H9 (cell line): ENCODE results near the gene ASPHD1. TPM values are rescaled to one million over a fixed set of nuclear protein-coding genes. Genes with fewer than 3 reads are reported as not detected.

Experiments
- DNase-seq: peaks from one replicate; pipeline ENCODE4 v3.0.0-alpha.2; 2017
- H2AFZ ChIP-seq: one replicate; pipeline ENCODE4 v1.6.1; 2013; ENCODE audit warnings: mild to moderate bottlenecking, low read length, control low read depth, moderate library complexity
- H2AK5ac ChIP-seq: 2 replicates; pipeline ENCODE4 v1.6.1; 2013; ENCODE audit warnings: low read length, control low read depth, mixed read lengths; ENCODE audit not compliant: insufficient read length
- H2BK120ac ChIP-seq: one replicate; pipeline ENCODE4 v1.6.1; 2013; ENCODE audit warnings: low read depth, mild to moderate bottlenecking, low read length, control low read depth, inconsistent platforms; ENCODE audit not compliant: poor library complexity, severe bottlenecking
- H2BK12ac ChIP-seq: 2 replicates; pipeline ENCODE4 v1.6.1; 2013; ENCODE audit warnings: low read length, control low read depth, mixed read lengths, low read depth; ENCODE audit not compliant: insufficient read length
- H2BK15ac ChIP-seq: 2 replicates; pipeline ENCODE4 v1.6.1; 2013; ENCODE audit warnings: low read depth, low read length, control low read depth
- H2BK20ac ChIP-seq: one replicate; pipeline ENCODE4 v1.6.1; 2013; ENCODE audit warnings: low read depth, mild to moderate bottlenecking, low read length, control low read depth, inconsistent platforms; ENCODE audit not compliant: poor library complexity, severe bottlenecking
- H2BK5ac ChIP-seq: 2 replicates; pipeline ENCODE4 v1.6.1; 2013; ENCODE audit warnings: low read length, control low read depth, mixed read lengths; ENCODE audit not compliant: insufficient read length
- H3K14ac ChIP-seq: 2 replicates; pipeline ENCODE4 v1.6.1; 2013; ENCODE audit warnings: low read length, control low read depth; ENCODE audit not compliant: insufficient read depth
- H3K18ac ChIP-seq: 2 replicates; pipeline ENCODE4 v1.6.1; 2013; ENCODE audit warnings: low read depth, mild to moderate bottlenecking, mixed read lengths, low read length, control low read depth; ENCODE audit not compliant: insufficient read length
- H3K23ac ChIP-seq: 2 replicates; pipeline ENCODE4 v1.6.1; 2013; ENCODE audit warnings: low read length, control low read depth, mixed read lengths, low read depth; ENCODE audit not compliant: insufficient read length
- H3K23me2 ChIP-seq: 2 replicates; pipeline ENCODE4 v1.6.1; 2013; ENCODE audit warnings: low read depth, mild to moderate bottlenecking, mixed read lengths, low read length, control low read depth; ENCODE audit not compliant: insufficient read length, poor library complexity, severe bottlenecking
- H3K27ac ChIP-seq: 2 replicates; pipeline ENCODE4 v1.5.1; 2013; ENCODE audit warnings: low read length, control low read depth, mixed read lengths, low read depth; ENCODE audit not compliant: insufficient read length
- H3K27me3 ChIP-seq: 2 replicates; pipeline ENCODE4 v1.6.1; 2013; ENCODE audit warnings: low read length, control low read depth, inconsistent platforms; ENCODE audit not compliant: insufficient read depth
- H3K4ac ChIP-seq: 2 replicates; pipeline ENCODE4 v1.6.1; 2013; ENCODE audit warnings: low read depth, mild to moderate bottlenecking, control low read depth, inconsistent platforms, low read length, moderate library complexity
- H3K4me1 ChIP-seq: 2 replicates; pipeline ENCODE4 v1.6.1; 2013; ENCODE audit warnings: low read length, control low read depth, inconsistent platforms; ENCODE audit not compliant: insufficient read depth
- H3K4me2 ChIP-seq: 2 replicates; pipeline ENCODE4 v1.6.1; 2013; ENCODE audit warnings: low read length, control low read depth, mixed read lengths; ENCODE audit not compliant: insufficient read length, insufficient read depth
- H3K56ac ChIP-seq: 2 replicates; pipeline ENCODE4 v1.6.1; 2013; ENCODE audit warnings: low read depth, mild to moderate bottlenecking, mixed read lengths, low read length, control low read depth; ENCODE audit not compliant: insufficient read length
- H3K79me1 ChIP-seq: 2 replicates; pipeline ENCODE4 v1.6.1; 2013; ENCODE audit warnings: low read depth, mild to moderate bottlenecking, moderate library complexity, low read length, control low read depth, inconsistent platforms; ENCODE audit not compliant: insufficient read depth, poor library complexity, severe bottlenecking
- H3K79me2 ChIP-seq: 2 replicates; pipeline ENCODE4 v1.6.1; 2013; ENCODE audit warnings: low read length, control low read depth, inconsistent platforms; ENCODE audit not compliant: insufficient read depth
- H3K9ac ChIP-seq: 2 replicates; pipeline ENCODE4 v1.6.1; 2013; ENCODE audit warnings: low read length, control low read depth, mixed read lengths; ENCODE audit not compliant: insufficient read length; ENCODE audit errors: extremely low read depth
- H3K9me3 ChIP-seq: one replicate; pipeline ENCODE4 v1.6.1; 2013; ENCODE audit warnings: low read depth, low read length, inconsistent platforms; ENCODE audit not compliant: control insufficient read depth
- H3T11ph ChIP-seq: one replicate; pipeline ENCODE4 v1.6.1; 2013; ENCODE audit warnings: mild to moderate bottlenecking, low read length, control low read depth, inconsistent platforms
- H4K20me1 ChIP-seq: one replicate; pipeline ENCODE4 v1.6.1; 2013; ENCODE audit not compliant: control insufficient read depth, insufficient read length, insufficient read depth
- H4K5ac ChIP-seq: 2 replicates; pipeline ENCODE4 v1.6.1; 2013; ENCODE audit warnings: low read depth, mild to moderate bottlenecking, mixed read lengths, low read length, control low read depth; ENCODE audit not compliant: insufficient read length
- H4K8ac ChIP-seq: replicated peaks from 2 replicates; pipeline ENCODE4 v1.6.1; 2013; ENCODE audit warnings: low read length, control low read depth, mixed read lengths, low read depth; ENCODE audit not compliant: insufficient read length
- H4K91ac ChIP-seq: 2 replicates; pipeline ENCODE4 v1.6.1; 2013; ENCODE audit warnings: low read depth, mild to moderate bottlenecking, moderate library complexity, mixed read lengths, low read length, control low read depth; ENCODE audit not compliant: insufficient read length
- H3K27ac Mint-ChIP-seq, 3 experiments: 2 replicates in 2 of 3; 3 replicates in 1 of 3; pipeline ENCODE4 v1.8.0; 2020 to 2021; ENCODE audit warnings: mixed read lengths in 3 of 3, mild to moderate bottlenecking in 1 of 3, moderate library complexity in 1 of 3
- H3K27me3 Mint-ChIP-seq: 2 replicates; pipeline ENCODE4 v1.8.0; 2021; ENCODE audit warnings: low read depth, mild to moderate bottlenecking, moderate library complexity, mixed read lengths
- H3K36me3 Mint-ChIP-seq, 3 experiments: 2 replicates in 2 of 3; 3 replicates in 1 of 3; pipeline ENCODE4 v1.8.0; 2020 to 2021; ENCODE audit warnings: low read depth in 3 of 3, mixed read lengths in 3 of 3; ENCODE audit not compliant: insufficient read depth in 1 of 3
- H3K4me1 Mint-ChIP-seq, 2 experiments: 2 replicates each; pipeline ENCODE4 v1.8.0; 2020; ENCODE audit warnings: mixed read lengths in 2 of 2
- H3K4me3 Mint-ChIP-seq, 2 experiments: 2 replicates in 1 of 2; 3 replicates in 1 of 2; pipeline ENCODE4 v1.8.0; 2020 to 2021; ENCODE audit warnings: mild to moderate bottlenecking in 2 of 2, mixed read lengths in 2 of 2, moderate library complexity in 1 of 2
- H3K9me3 Mint-ChIP-seq, 2 experiments: 2 replicates in 1 of 2; 3 replicates in 1 of 2; pipeline ENCODE4 v1.8.0; 2020; ENCODE audit warnings: mild to moderate bottlenecking in 2 of 2, mixed read lengths in 2 of 2, moderate library complexity in 1 of 2
- WGBS: extraction: QIAGEN DNeasy Blood & Tissue Kit; methylation state at CpG from one replicate; pipeline ENCODE4 v1.1.7; 2013; ENCODE audit warnings: missing lambda C conversion rate, low lambda C conversion rate, mixed read lengths; ENCODE audit not compliant: insufficient read length; ENCODE audit errors: extremely low coverage; 5-methylcytosine and 5-hydroxymethylcytosine counted together
- total RNA-seq: library from RNA; stranded (reverse); gene quantifications from 2 replicates; pipeline ENCODE4 v1.2.1, GENCODE V29; 2021
- TF ChIP-seq, protein P1 (sequence below): fragments of 200-600 bp; sonication (generic); conservative IDR thresholded peaks from 3 replicates; pipeline ENCODE4 v1.8.0; 2021; ENCODE audit warnings: antibody characterized with exemption, mild to moderate bottlenecking

The ASPHD1 gene
- total RNA-seq, 1 experiment from 2014 or later, result 16.7 TPM

GRCh38 chr16:29899516-29900101, 679 bp upstream of the ASPHD1 start, which contains the start of gene SEZ6L2:
SEZ6L2 (minus strand) TSS chr16:29899550; CDS start chr16:29899019, 531 bp downstream.
- no peak within 1 kb of the TSS for H3K23ac ChIP-seq
- peak within 1 kb of the TSS; percentile 96 for H3K4me2 ChIP-seq
- peaks cover 3% of the 10 kb centered on the region for H3K79me1 ChIP-seq
- no peak within 1 kb of the TSS for H3T11ph ChIP-seq
- peak within 1 kb of the TSS; percentile 16; the same call in 1 of the 2 replicates for H3K14ac ChIP-seq
- H3K56ac ChIP-seq, result no peak within 1 kb of the TSS
- no peak within 1 kb of the TSS for H2BK20ac ChIP-seq
- H3K4me1 ChIP-seq, result peaks cover 2% of the 10 kb centered on the region
- no peak within 1 kb of the TSS for H2BK5ac ChIP-seq
- H3K27ac Mint-ChIP-seq, result peak within 1 kb of the TSS; percentile 72 to 89 (median 84); a peak in 4 of 7 replicates
- no peak within 1 kb of the TSS for H3K27ac ChIP-seq
- H3K9me3 ChIP-seq, result no peaks in the 10 kb centered on the region
- H2BK120ac ChIP-seq, result no peak within 1 kb of the TSS
- H2AFZ ChIP-seq, result no peak within 1 kb of the TSS
- no peak within 1 kb of the TSS for H2BK15ac ChIP-seq
- no peaks in the 10 kb centered on the region for H3K27me3 Mint-ChIP-seq
- peak within 1 kb of the TSS; percentile 71 for H3K18ac ChIP-seq
- peak within 1 kb of the TSS; percentile 65 for H3K9ac ChIP-seq
- DNase-seq, result peak; percentile 96
- H3K36me3 Mint-ChIP-seq, result peaks cover 7 to 18% (median 14%) of the 10 kb centered on the region in 3 experiments; a peak in 6 of 7 replicates
- no peaks in the 10 kb centered on the region for H3K27me3 ChIP-seq
- no peak within 1 kb of the TSS for H4K8ac ChIP-seq
- no peak within 1 kb of the TSS for H4K91ac ChIP-seq
- peaks cover 25% of the 10 kb centered on the region for H3K23me2 ChIP-seq
- no peaks in the 10 kb centered on the region for H4K20me1 ChIP-seq
- H2AK5ac ChIP-seq, result no peak within 1 kb of the TSS
- TF ChIP-seq, protein P1, sequence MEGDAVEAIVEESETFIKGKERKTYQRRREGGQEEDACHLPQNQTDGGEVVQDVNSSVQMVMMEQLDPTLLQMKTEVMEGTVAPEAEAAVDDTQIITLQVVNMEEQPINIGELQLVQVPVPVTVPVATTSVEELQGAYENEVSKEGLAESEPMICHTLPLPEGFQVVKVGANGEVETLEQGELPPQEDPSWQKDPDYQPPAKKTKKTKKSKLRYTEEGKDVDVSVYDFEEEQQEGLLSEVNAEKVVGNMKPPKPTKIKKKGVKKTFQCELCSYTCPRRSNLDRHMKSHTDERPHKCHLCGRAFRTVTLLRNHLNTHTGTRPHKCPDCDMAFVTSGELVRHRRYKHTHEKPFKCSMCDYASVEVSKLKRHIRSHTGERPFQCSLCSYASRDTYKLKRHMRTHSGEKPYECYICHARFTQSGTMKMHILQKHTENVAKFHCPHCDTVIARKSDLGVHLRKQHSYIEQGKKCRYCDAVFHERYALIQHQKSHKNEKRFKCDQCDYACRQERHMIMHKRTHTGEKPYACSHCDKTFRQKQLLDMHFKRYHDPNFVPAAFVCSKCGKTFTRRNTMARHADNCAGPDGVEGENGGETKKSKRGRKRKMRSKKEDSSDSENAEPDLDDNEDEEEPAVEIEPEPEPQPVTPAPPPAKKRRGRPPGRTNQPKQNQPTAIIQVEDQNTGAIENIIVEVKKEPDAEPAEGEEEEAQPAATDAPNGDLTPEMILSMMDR, result peak; percentile 54; the same call in 2 of the 3 replicates
- no peak within 1 kb of the TSS for H4K5ac ChIP-seq
- H3K4me1 Mint-ChIP-seq, result peaks cover 24 to 29% of the 10 kb centered on the region in 2 experiments
- H2BK12ac ChIP-seq, result no peak within 1 kb of the TSS
- H3K9me3 Mint-ChIP-seq, result no peaks in the 10 kb centered on the region; a peak in 1 of 5 replicates
- no peaks in the 10 kb centered on the region; the same call in 1 of the 2 replicates for H3K79me2 ChIP-seq
- no peak within 1 kb of the TSS for H3K4ac ChIP-seq
- H3K4me3 Mint-ChIP-seq, result peak within 1 kb of the TSS; percentile 90 to 96
- no CpG with 5 or more reads among the region's 29 CpGs for WGBS
